Endothelial cell of umbilical vein (primary cell): ENCODE measurements around the gene DIP2A. TPM values are rescaled to one million over a fixed set of nuclear protein-coding genes. Genes with fewer than 3 reads are reported as not detected.

Experiments used
- BruUV-seq: library from RNA; stranded (reverse); fragments of 400-500 nt; replicated peaks from 2 replicates; lab custom pipeline; 2021; lab: Mats Ljungman, UMichigan
- CTCF ChIA-PET: fragments of 300-600, 350-600 bp; sonication (Branson Sonifier 250); formaldehyde crosslinking; loops from one replicate; lab custom pipeline; 2021; ENCODE audit warnings: antibody characterized with exemption, inconsistent platforms; lab: Charles Lee
- POLR2A ChIA-PET: fragments of 300-600, 350-600 bp; sonication (Branson Sonifier 250); formaldehyde crosslinking; loops from one replicate; lab custom pipeline; 2021; ENCODE audit warnings: antibody characterized with exemption, inconsistent platforms; lab: Charles Lee
- DNase-seq: peaks from one replicate; pipeline ENCODE4 v3.0.0-alpha.2; 2011; ENCODE audit warnings: low read depth, low spot score
- FAIRE-seq: peaks from 2 replicates; lab custom pipeline; 2011; peaks lifted over from hg19 to GRCh38; lab: Jason Lieb, UNC
- H2AFZ ChIP-seq: 2 replicates; pipeline ENCODE4 v1.6.0; 2012; ENCODE audit warnings: low read depth, low read length, control low read depth, inconsistent platforms
- H3K27ac ChIP-seq: 2 replicates; pipeline ENCODE4 v1.5.1; 2011; ENCODE audit warnings: low read depth, mild to moderate bottlenecking, control low read depth, low read length, moderate library complexity; ENCODE audit not compliant: insufficient read depth
- H3K27me3 ChIP-seq, 2 experiments: 2 replicates each; pipeline versions ENCODE4 v1.6.0 to v1.6.1; 2011; ENCODE audit warnings: low read length in 2 of 2, mixed read lengths in 1 of 2; ENCODE audit not compliant: control insufficient read depth in 2 of 2, insufficient read depth in 2 of 2
- H3K36me3 ChIP-seq, 2 experiments: 2 replicates in 1 of 2; 3 replicates in 1 of 2; pipeline ENCODE4 v1.5.1; 2011; ENCODE audit warnings: low read length in 2 of 2, mild to moderate bottlenecking in 1 of 2, moderate library complexity in 1 of 2; ENCODE audit not compliant: control insufficient read depth in 2 of 2, insufficient read depth in 2 of 2; ENCODE audit errors: extremely low read depth in 1 of 2
- H3K4me1 ChIP-seq: 3 replicates; pipeline ENCODE4 v1.5.1; 2011; ENCODE audit warnings: mild to moderate bottlenecking, low read length; ENCODE audit not compliant: control insufficient read depth, insufficient read depth; ENCODE audit errors: extremely low read depth
- H3K4me2 ChIP-seq: 2 replicates; pipeline ENCODE4 v1.6.1; 2011; ENCODE audit warnings: low read length, control low read depth, mixed read lengths; ENCODE audit not compliant: insufficient read depth
- H3K4me3 ChIP-seq, 3 experiments: fragments of 200-600 bp in 1 of 3; sonication (generic), shearing (Covaris generic) in 1 of 3; replicated peaks in 1 of 3; 2 replicates each; pipeline ENCODE4 v1.5.1; 2011 to 2016; ENCODE audit warnings: control low read depth in 3 of 3, low read length in 3 of 3, mild to moderate bottlenecking in 2 of 3, inconsistent platforms in 1 of 3, low read depth in 1 of 3, moderate library complexity in 1 of 3; ENCODE audit not compliant: insufficient read depth in 1 of 3
- H3K79me2 ChIP-seq: 2 replicates; pipeline ENCODE4 v1.6.0; 2012; ENCODE audit warnings: low read length, inconsistent platforms; ENCODE audit not compliant: control insufficient read depth, insufficient read depth
- H3K9ac ChIP-seq: replicated peaks from 2 replicates; pipeline ENCODE3; 2011; ENCODE audit warnings: low read length, control low read depth; ENCODE audit not compliant: insufficient read depth; ENCODE audit errors: extremely low read depth
- H3K9me1 ChIP-seq: replicated peaks from 3 replicates; pipeline ENCODE4 v1.6.0; 2011; ENCODE audit warnings: mild to moderate bottlenecking, low read length; ENCODE audit not compliant: control insufficient read depth, insufficient read depth; ENCODE audit errors: extremely low read depth
- H3K9me3 ChIP-seq: replicated peaks from 2 replicates; pipeline ENCODE4 v1.5.1; 2012; ENCODE audit warnings: low read length, inconsistent platforms; ENCODE audit not compliant: control insufficient read depth, insufficient read depth
- H4K20me1 ChIP-seq: replicated peaks from 2 replicates; pipeline ENCODE3; 2011; ENCODE audit warnings: mild to moderate bottlenecking, low read length; ENCODE audit not compliant: control insufficient read depth, insufficient read depth; ENCODE audit errors: extremely low read depth
- EZH2 ChIP-seq: IDR thresholded peaks from 2 replicates; pipeline ENCODE4 v1.6.1; 2012; ENCODE audit warnings: borderline replicate concordance, low read depth, mild to moderate bottlenecking, moderate library complexity, low read length, inconsistent platforms; ENCODE audit not compliant: severe bottlenecking
- GATA2 ChIP-seq: IDR thresholded peaks from 2 replicates; pipeline ENCODE4 v1.7.0; 2011; ENCODE audit warnings: low read depth, mild to moderate bottlenecking, moderate library complexity, mixed read lengths, low read length; ENCODE audit not compliant: insufficient read length, insufficient read depth
- JUN ChIP-seq: IDR thresholded peaks from 2 replicates; pipeline ENCODE4 v1.6.1; 2011; ENCODE audit warnings: borderline replicate concordance, low read depth; ENCODE audit not compliant: insufficient read length, insufficient read depth
- MYC ChIP-seq: IDR thresholded peaks from one replicate; pipeline ENCODE4 v1.6.1; 2011; ENCODE audit warnings: mild to moderate bottlenecking, low read depth, low read length
- POLR2A ChIP-seq: IDR thresholded peaks from 2 replicates; pipeline ENCODE4 v1.6.1; 2012; ENCODE audit warnings: low read depth, mild to moderate bottlenecking, control low read depth, low read length
- POLR2AphosphoS5 ChIP-seq: IDR thresholded peaks from 2 replicates; pipeline ENCODE4 v1.6.1; 2012; ENCODE audit warnings: low read depth, mild to moderate bottlenecking, control low read depth, low read length, moderate library complexity; ENCODE audit not compliant: insufficient read depth
- dilution Hi-C: fragments of 300-500 bp; cut with MboI; formaldehyde crosslinking; loops from one replicate; pipeline ENCODE4 v1.15.0; 2019; ENCODE audit warnings: low sequenced_read_pairs; ENCODE audit not compliant: extremely low pct_ligation_motif_present
- intact Hi-C: fragments of 100-400 bp; cut with micrococcal nuclease; formaldehyde crosslinking; loops from one replicate; pipeline ENCODE4 v1.10.0; 2022
- polyA plus RNA-seq, 4 experiments: library from polyadenylated mRNA; depleted of rRNA in 3 of 4; stranded (reverse) in 3 of 4; unstranded in 1 of 4; fragments of >200 nt; gene quantifications; 2 replicates each; pipeline versions ENCODE4 v1.2.1 to v1.2.3, GENCODE V29; 2011 to 2012; ENCODE audit warnings: missing spikeins in 1 of 4
- total RNA-seq: library from RNA; stranded (reverse); gene quantifications from 2 replicates; pipeline ENCODE4 v1.2.3, GENCODE V29; 2021
- TF ChIP-seq, protein P1 (sequence below), 2 donors: IDR thresholded peaks; 1 replicate in 1 of 2; 2 replicates in 1 of 2; pipeline ENCODE4 v1.5.1; 2011; ENCODE audit warnings: low read length in 2 of 2, mild to moderate bottlenecking in 2 of 2, moderate library complexity in 2 of 2, control low read depth in 1 of 2, inconsistent platforms in 1 of 2, low read depth in 1 of 2; ENCODE audit not compliant: insufficient read depth in 1 of 2; ENCODE audit errors: extremely low read depth in 1 of 2
- TF ChIP-seq, protein P2 (sequence below): IDR thresholded peaks from 2 replicates; pipeline ENCODE4 v1.6.1; 2011; ENCODE audit not compliant: insufficient read depth, insufficient read length

DIP2A gene
- total and polyA plus RNA-seq, 2 donors (not counting 3 experiments of a cell fraction or from before 2014, with no cell fraction given) = 34.5 to 62.1 TPM

DNA sequence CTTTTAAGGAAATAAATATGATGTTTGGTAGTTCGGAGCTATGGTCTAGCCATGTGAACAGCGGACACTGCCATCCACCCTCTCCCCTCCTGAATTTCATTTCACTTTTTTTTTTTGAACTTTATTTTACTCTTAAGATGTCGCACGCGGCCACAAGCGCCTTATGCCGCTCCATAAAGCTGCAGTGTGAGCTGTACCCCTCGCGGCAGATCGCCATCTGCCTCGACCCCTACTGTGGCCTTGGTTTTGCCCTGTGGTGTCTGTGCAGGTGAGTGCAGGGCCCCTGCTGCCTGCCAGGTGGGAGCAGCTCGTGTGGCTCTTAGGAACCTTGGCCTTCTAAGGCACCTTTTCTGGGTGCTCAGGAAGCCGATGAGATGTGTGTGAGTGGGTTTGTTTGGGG, 98.1 kb downstream of the DIP2A start:
- Histone ChIP-seq H3K9me1 (no peaks in the 10 kb centered on the region), H3K4me3 (no peak overlapping the region), H3K79me2 (no peaks in the 10 kb centered on the region), H3K36me3 (peaks cover 8 to 52% of the 10 kb centered on the region in 2 experiments), H3K27ac (no peak overlapping the region), H3K4me2 (no peak overlapping the region), H2AFZ (no peak overlapping the region), H3K9me3 (no peaks in the 10 kb centered on the region), H3K4me1 (peaks cover 7% of the 10 kb centered on the region), H3K9ac (no peak overlapping the region), H4K20me1 (no peaks in the 10 kb centered on the region), H3K27me3 (no peaks in the 10 kb centered on the region)
- dilution Hi-C loops (no loop called here), intact Hi-C loops (no loop called here)
- FAIRE-seq (no peak), DNase-seq (no peak)
- ChIA-PET CTCF (no interaction called here), POLR2A (no interaction called here)
- TF ChIP-seq, protein P1, sequence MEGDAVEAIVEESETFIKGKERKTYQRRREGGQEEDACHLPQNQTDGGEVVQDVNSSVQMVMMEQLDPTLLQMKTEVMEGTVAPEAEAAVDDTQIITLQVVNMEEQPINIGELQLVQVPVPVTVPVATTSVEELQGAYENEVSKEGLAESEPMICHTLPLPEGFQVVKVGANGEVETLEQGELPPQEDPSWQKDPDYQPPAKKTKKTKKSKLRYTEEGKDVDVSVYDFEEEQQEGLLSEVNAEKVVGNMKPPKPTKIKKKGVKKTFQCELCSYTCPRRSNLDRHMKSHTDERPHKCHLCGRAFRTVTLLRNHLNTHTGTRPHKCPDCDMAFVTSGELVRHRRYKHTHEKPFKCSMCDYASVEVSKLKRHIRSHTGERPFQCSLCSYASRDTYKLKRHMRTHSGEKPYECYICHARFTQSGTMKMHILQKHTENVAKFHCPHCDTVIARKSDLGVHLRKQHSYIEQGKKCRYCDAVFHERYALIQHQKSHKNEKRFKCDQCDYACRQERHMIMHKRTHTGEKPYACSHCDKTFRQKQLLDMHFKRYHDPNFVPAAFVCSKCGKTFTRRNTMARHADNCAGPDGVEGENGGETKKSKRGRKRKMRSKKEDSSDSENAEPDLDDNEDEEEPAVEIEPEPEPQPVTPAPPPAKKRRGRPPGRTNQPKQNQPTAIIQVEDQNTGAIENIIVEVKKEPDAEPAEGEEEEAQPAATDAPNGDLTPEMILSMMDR (IDR thresholded peaks at IDR 0.05; ENCODE audit: extremely low read depth in 1 of 2, insufficient read depth in 1 of 2, low read depth in 1 of 2, low read length in 2 of 2) = no peak
- TF ChIP-seq JUN = no peak
- TF ChIP-seq POLR2A = no peak
- TF ChIP-seq EZH2 = no peak
- no peak for TF ChIP-seq MYC
- BruUV-seq = no TSS peak

DNA sequence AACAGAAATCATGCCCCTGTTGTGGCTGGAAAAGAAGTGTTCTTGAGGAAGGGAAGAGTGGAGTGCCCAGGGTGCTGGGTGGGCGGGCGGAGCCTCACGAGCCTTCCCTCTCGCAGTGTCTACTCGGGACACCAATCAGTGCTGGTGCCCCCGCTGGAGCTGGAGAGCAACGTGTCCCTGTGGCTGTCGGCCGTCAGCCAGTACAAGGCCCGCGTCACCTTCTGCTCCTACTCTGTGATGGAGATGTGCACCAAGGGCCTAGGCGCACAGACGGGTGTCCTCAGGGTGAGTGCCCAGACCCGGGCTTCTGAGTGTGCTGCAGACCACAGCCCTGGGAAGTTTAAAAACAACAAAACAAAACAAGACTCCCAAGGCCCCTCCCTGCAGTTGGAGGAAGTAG, 98.8 kb downstream of the DIP2A start:
- peaks cover 8 to 57% of the 10 kb centered on the region in 2 experiments for H3K36me3 ChIP-seq
- TF ChIP-seq POLR2A (no peak), POLR2AphosphoS5 (no peak), GATA2 (no peak), JUN (no peak), MYC (no peak)
- TF ChIP-seq, protein P1 (IDR thresholded peaks at IDR 0.05; ENCODE audit: extremely low read depth in 1 of 2, insufficient read depth in 1 of 2, low read depth in 1 of 2, low read length in 2 of 2) = no peak
- TF ChIP-seq, protein P2, sequence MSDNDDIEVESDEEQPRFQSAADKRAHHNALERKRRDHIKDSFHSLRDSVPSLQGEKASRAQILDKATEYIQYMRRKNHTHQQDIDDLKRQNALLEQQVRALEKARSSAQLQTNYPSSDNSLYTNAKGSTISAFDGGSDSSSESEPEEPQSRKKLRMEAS = no peak
- H3K4me1 ChIP-seq = peaks cover 7% of the 10 kb centered on the region
- FAIRE-seq (no peak), DNase-seq (no peak)
- H3K27me3 ChIP-seq = no peaks in the 10 kb centered on the region
- no peaks in the 10 kb centered on the region for H4K20me1 ChIP-seq
- no peaks in the 10 kb centered on the region for H3K79me2 ChIP-seq
- H2AFZ ChIP-seq = no peak overlapping the region
- ChIA-PET CTCF (interaction anchor here (2.2 kb wide), 1 partner anchor 82 kb away, joined by 14 read pairs; no protein-coding TSS in a partner anchor), POLR2A (no interaction called here)
- no TSS peak for BruUV-seq
- intact Hi-C loops = no loop called here
- no peaks in the 10 kb centered on the region for H3K9me1 ChIP-seq
- H3K4me3 ChIP-seq = no peak overlapping the region
- no peaks in the 10 kb centered on the region for H3K9me3 ChIP-seq
- no peak overlapping the region for H3K9ac ChIP-seq
- dilution Hi-C loops = no loop called here
- H3K4me2 ChIP-seq = no peak overlapping the region
- H3K27ac ChIP-seq = no peak overlapping the region
